Neutrophil (primary cell): ENCODE measurements around the gene EZH1.

Experiments
- H3K27ac ChIP-seq: fragments of 200-600 bp; sonication (generic); 2 replicates; pipeline ENCODE4 v1.5.1; 2016; ENCODE audit warnings: mild to moderate bottlenecking, moderate library complexity
- H3K27me3 ChIP-seq: fragments of 200-600 bp; sonication (generic); 2 replicates; pipeline ENCODE4 v1.6.0; 2016; ENCODE audit warnings: mild to moderate bottlenecking
- H3K36me3 ChIP-seq: fragments of 200-600 bp; sonication (generic); 2 replicates; pipeline ENCODE4 v1.5.1; 2017
- H3K4me1 ChIP-seq, 2 experiments: fragments of 200-600 bp in 1 of 2; sonication (generic) in 1 of 2; 1 replicate in 1 of 2; 2 replicates in 1 of 2; pipeline versions ENCODE4 v1.5.1 to v1.6.1; 2013 to 2016; ENCODE audit warnings: low read depth in 1 of 2, low read length in 1 of 2, mild to moderate bottlenecking in 1 of 2, moderate library complexity in 1 of 2; ENCODE audit not compliant: control insufficient read depth in 1 of 2, insufficient read depth in 1 of 2
- H3K4me3 ChIP-seq, 2 experiments: fragments of 200-600 bp in 1 of 2; sonication (generic) in 1 of 2; 1 replicate in 1 of 2; 2 replicates in 1 of 2; pipeline ENCODE4 v1.5.1; 2013 to 2016; ENCODE audit warnings: low read depth in 1 of 2, low read length in 1 of 2, mild to moderate bottlenecking in 1 of 2, moderate library complexity in 1 of 2
- H3K9me3 ChIP-seq: fragments of 200-600 bp; sonication (generic); 2 replicates; pipeline ENCODE4 v1.5.1; 2016
- CTCF ChIP-seq: fragments of 200-600 bp; sonication (generic); IDR thresholded peaks from 2 replicates; pipeline ENCODE4 v1.5.1; 2016; ENCODE audit warnings: antibody characterized with exemption

The EZH1 gene

GRCh38 chr17:42653179-42654124, 91.4 kb downstream of the EZH1 start:
- no peak overlapping the region for H3K4me3 ChIP-seq

GRCh38 chr17:42651392-42651791, 93.4 kb downstream of the EZH1 start:
- Histone ChIP-seq H3K9me3 (no peaks in the 10 kb centered on the region), H3K36me3 (no peaks in the 10 kb centered on the region)
- TF ChIP-seq CTCF: no peak

More at GRCh38 chr17:42653179-42654124, 91.4 kb downstream of the EZH1 start:
- H3K4me1 ChIP-seq: peaks cover 0 to 3% of the 10 kb centered on the region in 2 experiments
- TF ChIP-seq CTCF: no peak
- no peak overlapping the region for H3K27ac ChIP-seq
- no peaks in the 10 kb centered on the region for H3K9me3 ChIP-seq
- no peaks in the 10 kb centered on the region for H3K36me3 ChIP-seq
- H3K27me3 ChIP-seq: peaks cover 70% of the 10 kb centered on the region

More at GRCh38 chr17:42651392-42651791, 93.4 kb downstream of the EZH1 start:
- Histone ChIP-seq H3K27me3 (peaks cover 58% of the 10 kb centered on the region), H3K27ac (no peak overlapping the region), H3K4me3 (no peak overlapping the region), H3K4me1 (peaks cover 0 to 3% of the 10 kb centered on the region in 2 experiments)
